Transverse colon (tissue), 4 donors: ENCODE measurements around the gene POLR3A. TPM values are rescaled to one million over a fixed set of nuclear protein-coding genes. Genes with fewer than 3 reads are reported as not detected.
"Not testable (repeated sequence)": the region's sequence is repeated elsewhere in the genome, so short reads cannot be mapped to it uniquely, and the experiment has no call there.

ENCODE experiments used
- DNase-seq: peaks from one replicate; pipeline ENCODE4 v3.0.0-alpha.2; 2019
- H3K27ac ChIP-seq, 4 donors: fragments of 200-600 bp; sonication (generic); 2 replicates each; pipeline ENCODE4 v1.5.1; 2016 to 2018; ENCODE audit warnings: inconsistent platforms in 4 of 4
- H3K27me3 ChIP-seq: fragments of 200-600 bp; sonication (generic); 2 replicates; pipeline ENCODE4 v1.5.1; 2017; ENCODE audit warnings: inconsistent platforms
- H3K36me3 ChIP-seq, 4 donors: fragments of 200-600 bp; sonication (generic); 2 replicates each; pipeline ENCODE4 v1.5.1; 2017 to 2019; ENCODE audit warnings: inconsistent platforms in 4 of 4
- H3K4me1 ChIP-seq, 4 donors: fragments of 200-600 bp; sonication (generic); 2 replicates each; pipeline ENCODE4 v1.5.1; 2017 to 2020; ENCODE audit warnings: inconsistent platforms in 4 of 4
- H3K4me3 ChIP-seq, 4 donors: fragments of 200-600 bp; sonication (generic); 1 replicate in 1 of 4; 2 replicates in 3 of 4; pipeline versions ENCODE4 v1.5.1 to v1.6.1; 2017 to 2019; ENCODE audit warnings: inconsistent platforms in 4 of 4
- H3K9me3 ChIP-seq, 2 donors: fragments of 200-600 bp; sonication (generic); 2 replicates each; pipeline ENCODE4 v1.5.1; 2017 to 2019; ENCODE audit warnings: inconsistent platforms in 2 of 2
- CTCF ChIP-seq, 5 experiments: fragments of 200-600 bp in 3 of 5; fragments of 450-650 bp in 2 of 5; sonication (generic) in 3 of 5; IDR thresholded peaks; 1 replicate in 2 of 5; 2 replicates in 3 of 5; pipeline ENCODE4 v1.5.1; 2016 to 2017; ENCODE audit warnings: antibody characterized with exemption in 5 of 5, inconsistent platforms in 3 of 5, mild to moderate bottlenecking in 2 of 5, moderate library complexity in 1 of 5
- EP300 ChIP-seq: sonication (generic); formaldehyde crosslinking; IDR thresholded peaks from one replicate; pipeline ENCODE4 v1.6.1; 2017; ENCODE audit warnings: antibody characterized with exemption, low read depth
- POLR2A ChIP-seq: fragments of 450-650 bp; IDR thresholded peaks from one replicate; pipeline ENCODE4 v1.6.1; 2016; ENCODE audit warnings: antibody characterized with exemption, mild to moderate bottlenecking, moderate library complexity
- POLR2AphosphoS5 ChIP-seq, 3 donors: sonication (generic); formaldehyde crosslinking; IDR thresholded peaks; one replicate each; pipeline ENCODE4 v1.6.1; 2016; ENCODE audit warnings: antibody characterized with exemption in 3 of 3
- WGBS, 2 donors: methylation state at CpG; one replicate each; pipeline ENCODE4 v1.1.5; 2018; ENCODE audit warnings: low coverage in 1 of 2; 5-methylcytosine and 5-hydroxymethylcytosine counted together
- in situ Hi-C, 4 donors: fragments of 200-750 bp; cut with MboI; loops; one replicate each; pipeline versions ENCODE4 v1.15.0 to v1.15.1; 2017; ENCODE audit warnings: low sequenced_read_pairs in 3 of 4, low pct_ligation_motif_present in 1 of 4, low pct_unique_long_range_greater_than_20kb in 1 of 4
- intact Hi-C: fragments of 100-400 bp; cut with DNase I; formaldehyde crosslinking; loops from one replicate; pipeline ENCODE4 v1.15.1; 2023; ENCODE audit warnings: low total_unique reads
- total RNA-seq, 4 donors: library from RNA; depleted of rRNA; stranded (reverse); fragments of >200 nt; gene quantifications; one replicate each; pipeline ENCODE4 v1.1.0, GENCODE V29; 2016

POLR3A gene
- total RNA-seq, 4 donors from 2014 or later = 8.0 to 16.8 (median 13.1) TPM

GRCh38 chr10:78002541-78003288 lies 26.6 kb downstream of the POLR3A start:
- DNase-seq = no peak
- TF ChIP-seq EP300 (no peak), POLR2AphosphoS5 (IDR thresholded peaks at IDR 0.05) (no peak), POLR2A (no peak), CTCF (IDR thresholded peaks at IDR 0.05) (no peak)
- no peaks in the 10 kb centered on the region for H3K4me1 ChIP-seq
- in situ Hi-C loops (loop anchor here in 1 of 4 donors (25.0 kb wide), 1 partner anchor 165 kb away; no protein-coding TSS in a partner anchor), intact Hi-C loops (no loop called here)
- H3K4me3 ChIP-seq = no peak overlapping the region
- 94 to 100% methylated on average over 1 to 4 of the region's 4 CpGs for WGBS, 2 donors
- peaks cover 0 to 87% (median 36%) of the 10 kb centered on the region in 4 donors for H3K36me3 ChIP-seq
- no peak overlapping the region for H3K27ac ChIP-seq
- H3K9me3 ChIP-seq = no peaks in the 10 kb centered on the region
- H3K27me3 ChIP-seq = no peaks in the 10 kb centered on the region

DNA sequence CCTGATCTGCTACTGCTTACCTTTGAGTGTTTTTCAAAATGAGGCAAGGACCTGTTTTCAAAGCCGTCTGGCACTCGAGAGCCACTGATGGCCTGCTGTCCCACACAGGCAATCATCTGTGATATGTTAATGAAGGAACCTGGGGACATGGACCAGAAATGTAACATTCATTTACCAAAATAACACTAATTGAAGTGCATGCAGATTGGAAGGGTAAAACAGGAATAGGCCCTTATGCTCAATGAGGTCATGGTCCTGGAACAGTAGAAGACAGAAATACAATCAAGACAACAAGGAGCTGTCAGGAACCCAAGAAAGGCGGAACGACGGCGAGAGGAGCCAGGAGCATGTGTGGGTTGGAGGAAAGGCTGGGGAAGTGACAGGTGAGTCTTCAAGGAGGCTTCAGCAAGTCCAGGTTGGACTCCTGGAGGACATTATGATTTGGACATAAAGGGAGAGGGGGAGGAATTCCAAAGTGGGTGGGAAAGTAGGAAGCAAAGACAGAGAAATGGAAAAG lies 28.3 kb downstream of the POLR3A start:
- no peaks in the 10 kb centered on the region for H3K9me3 ChIP-seq
- no peak for DNase-seq
- H3K4me3 ChIP-seq = no peak overlapping the region
- in situ Hi-C loops (loop anchor here in 1 of 4 donors (25.0 kb wide), 1 partner anchor 164 kb away; no protein-coding TSS in a partner anchor), intact Hi-C loops (no loop called here)
- H3K4me1 ChIP-seq = no peaks in the 10 kb centered on the region
- peaks cover 0 to 72% (median 30%) of the 10 kb centered on the region in 4 donors for H3K36me3 ChIP-seq
- 81 to 90% methylated on average over 3 to 6 of the region's 6 CpGs for WGBS, 2 donors
- no peak overlapping the region for H3K27ac ChIP-seq
- no peak for TF ChIP-seq EP300
- no peak for TF ChIP-seq CTCF (IDR thresholded peaks at IDR 0.05)
- TF ChIP-seq POLR2A = no peak
- TF ChIP-seq POLR2AphosphoS5 (IDR thresholded peaks at IDR 0.05) = no peak
- no peaks in the 10 kb centered on the region for H3K27me3 ChIP-seq

- intact Hi-C loops = no loop called here
- H3K27ac ChIP-seq = no peak overlapping the region
- H3K4me1 ChIP-seq = no peaks in the 10 kb centered on the region
- H3K4me3 ChIP-seq = no peak overlapping the region
- DNase-seq = no peak
- no peak for TF ChIP-seq POLR2A
- no peak for TF ChIP-seq CTCF (IDR thresholded peaks at IDR 0.05)
- no peak for TF ChIP-seq POLR2AphosphoS5 (IDR thresholded peaks at IDR 0.05)
- TF ChIP-seq EP300 = no peak
- H3K36me3 ChIP-seq = peaks cover 0 to 65% (median 26%) of the 10 kb centered on the region in 4 donors
- in situ Hi-C loops = loop anchor here in 1 of 4 donors (25.0 kb wide), 1 partner anchor 163 kb away; no protein-coding TSS in a partner anchor
- H3K9me3 ChIP-seq = no peaks in the 10 kb centered on the region
- no peaks in the 10 kb centered on the region for H3K27me3 ChIP-seq
Observed at GRCh38 chr10:78000206-78000605, 29.1 kb downstream of the POLR3A start.

DNA sequence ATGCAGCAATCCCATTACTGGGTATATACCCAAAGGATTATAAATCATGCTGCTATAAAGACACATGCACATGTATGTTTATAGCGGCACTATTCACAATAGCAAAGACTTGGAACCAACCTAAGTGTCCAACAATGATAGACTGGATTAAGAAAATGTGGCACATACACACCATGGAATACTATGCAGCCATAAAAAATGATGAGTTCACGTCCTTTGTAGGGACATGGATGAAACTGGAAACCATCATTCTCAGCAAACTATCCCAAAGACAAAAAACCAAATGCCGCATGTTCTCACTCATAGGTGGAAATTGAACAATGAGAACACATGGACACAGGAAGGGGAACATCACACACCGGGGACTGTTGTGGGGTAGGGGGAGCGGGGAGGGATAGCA lies 30.5 kb downstream of the POLR3A start:
- H3K4me1 ChIP-seq, H3K4me3 ChIP-seq, H3K9me3 ChIP-seq, H3K27me3 ChIP-seq, H3K27ac ChIP-seq, intact Hi-C loops, DNase-seq: not testable (repeated sequence)
- in situ Hi-C loops = loop anchor here in 1 of 4 donors (25.0 kb wide), 1 partner anchor 161 kb away; no protein-coding TSS in a partner anchor
- H3K36me3 ChIP-seq = peaks cover 0 to 58% (median 25%) of the 10 kb centered on the region in 4 donors
- WGBS, 2 donors = 94 to 100% methylated on average over 3 to 4 of the region's 5 CpGs
